ENCODE results near the gene HPS3. TPM values are rescaled to one million over a fixed set of nuclear protein-coding genes. Genes with fewer than 3 reads are reported as not detected.

Gene HPS3
- polyA plus RNA-seq, 2 of the 4 experiments (the other 2 are of a cell fraction): 28.4 to 48.0 TPM

- no peak for FAIRE-seq
- ChIA-PET POLR2A (no interaction called here), CTCF (interaction anchor here (0.6 to 1.2 kb wide), 4 partner anchors 11 to 167 kb away, joined by 3 to 4 read pairs (median 3); no protein-coding TSS in a partner anchor)
- ATAC-seq: no peak
- no peak for TF ChIP-seq HES2 (IDR thresholded peaks at IDR 0.05)
- TF ChIP-seq HOXA7 (CRISPR knock-in tag; IDR thresholded peaks at IDR 0.05): no peak
- no peak for TF ChIP-seq POLR2AphosphoS2 (conservative IDR thresholded peaks at IDR 0.05; ENCODE audit: low read length)
- no peak for TF ChIP-seq ATOH8 (CRISPR knock-in tag; IDR thresholded peaks at IDR 0.05; ENCODE audit: low read depth)
- no peak for TF ChIP-seq ELK1 (IDR thresholded peaks at IDR 0.05; ENCODE audit: low read depth, low read length)
- no peak for TF ChIP-seq NFE2L2 (conservative IDR thresholded peaks at IDR 0.05; ENCODE audit: low read length)
- no peak for TF ChIP-seq EP300 (IDR thresholded peaks at IDR 0.05)
- TF ChIP-seq BCL3 (IDR thresholded peaks at IDR 0.05): no peak
- TF ChIP-seq ZSCAN20 (CRISPR knock-in tag; IDR thresholded peaks at IDR 0.05): no peak
- TF ChIP-seq RAD21 (conservative IDR thresholded peaks at IDR 0.05 in 1 of 2, IDR thresholded peaks at IDR 0.05 in 1 of 2): no peak
- no peak for TF ChIP-seq ZNF302 (CRISPR knock-in tag; IDR thresholded peaks at IDR 0.05)
- no peak for TF ChIP-seq MAZ (IDR thresholded peaks at IDR 0.05; ENCODE audit: borderline replicate concordance, low read depth, low read length)
- no peak for TF ChIP-seq RFX5 (IDR thresholded peaks at IDR 0.05)
- Histone ChIP-seq H3K9me3 (no peaks in the 10 kb centered on the region), H3K4me3 (no peak overlapping the region), H3K27ac (no peak overlapping the region), H3K4me2 (no peak overlapping the region), H3K4me1 (no peaks in the 10 kb centered on the region)
- no peak for DNase-seq (ENCODE audit: low read depth in 1 of 2, low spot score in 1 of 2)
- 89% methylated on average over 2 of the region's 2 CpGs for WGBS (ENCODE audit: missing lambda C conversion rate)
Measured at GRCh38 chr3:149162007-149162406, 32.6 kb downstream of the HPS3 start.

GRCh38 chr3:149163066-149163465, 33.6 kb downstream of the HPS3 start:
- no peak for DNase-seq (ENCODE audit: low read depth in 1 of 2, low spot score in 1 of 2)
- ATAC-seq: no peak
- FAIRE-seq: no peak
- H3K4me2 ChIP-seq: no peak overlapping the region
- 91% methylated on average over 1 of the region's 1 CpG for WGBS (ENCODE audit: missing lambda C conversion rate)
- H3K9me3 ChIP-seq: no peaks in the 10 kb centered on the region
- no peak for TF ChIP-seq BCL3 (IDR thresholded peaks at IDR 0.05)
- ChIA-PET CTCF (interaction anchor here (1.2 to 1.4 kb wide), 2 partner anchors 34 to 112 kb away, joined by 3 to 4 read pairs; partner anchors contain the start of gene HPS3), POLR2A (no interaction called here)
- no peak overlapping the region for H3K27ac ChIP-seq
- no peaks in the 10 kb centered on the region for H3K4me1 ChIP-seq
- H3K4me3 ChIP-seq: no peak overlapping the region

GRCh38 chr3:149167898-149168297, 38.5 kb downstream of the HPS3 start:
- FAIRE-seq: no peak
- WGBS (ENCODE audit: missing lambda C conversion rate): 92% methylated on average over 2 of the region's 2 CpGs
- ChIA-PET CTCF (interaction anchor here (2.6 kb wide), 1 partner anchor 106 kb away, joined by 6 read pairs; no protein-coding TSS in a partner anchor), POLR2A (no interaction called here)
- no peaks in the 10 kb centered on the region for H3K9me3 ChIP-seq
- no peak overlapping the region for H3K4me3 ChIP-seq
- no peaks in the 10 kb centered on the region for H3K4me1 ChIP-seq
- no peak for TF ChIP-seq JUN (IDR thresholded peaks at IDR 0.05)
- TF ChIP-seq EHMT2 (IDR thresholded peaks at IDR 0.05; ENCODE audit: low read depth): no peak
- TF ChIP-seq HMGXB4 (CRISPR knock-in tag; IDR thresholded peaks at IDR 0.05; ENCODE audit: borderline replicate concordance): no peak
- TF ChIP-seq NFE2L2 (conservative IDR thresholded peaks at IDR 0.05; ENCODE audit: low read length): no peak
- TF ChIP-seq RNF2 (IDR thresholded peaks at IDR 0.05; ENCODE audit: borderline replicate concordance, low read depth): no peak
- no peak for TF ChIP-seq MAX (IDR thresholded peaks at IDR 0.05)
- no peak for TF ChIP-seq ZNF302 (CRISPR knock-in tag; IDR thresholded peaks at IDR 0.05)
- no peak for TF ChIP-seq HOXB5 (CRISPR knock-in tag; IDR thresholded peaks at IDR 0.05)
- no peak for TF ChIP-seq HDAC2 (IDR thresholded peaks at IDR 0.05)
- TF ChIP-seq MAFK (IDR thresholded peaks at IDR 0.05; ENCODE audit: partially characterized antibody): no peak
- TF ChIP-seq JUNB (IDR thresholded peaks at IDR 0.05): no peak
- no peak for ATAC-seq
- H3K4me2 ChIP-seq: no peak overlapping the region
- no peak for DNase-seq (ENCODE audit: low read depth in 1 of 2, low spot score in 1 of 2)
- no peak overlapping the region for H3K27ac ChIP-seq
